Hepatocyte (in vitro differentiated cells): Measurements from ENCODE around the gene HCRTR1.

ENCODE experiments used
- CTCF ChIP-seq: fragments of 200-600 bp; sonication (generic); IDR thresholded peaks from 2 replicates; pipeline ENCODE4 v1.5.1; 2016; ENCODE audit warnings: antibody characterized with exemption, mild to moderate bottlenecking; ENCODE audit not compliant: poor library complexity
- EZH2 ChIP-seq: fragments of 200-600 bp; sonication (generic); IDR thresholded peaks from 2 replicates; pipeline ENCODE4 v1.6.1; 2016; ENCODE audit warnings: antibody characterized with exemption, mild to moderate bottlenecking, borderline replicate concordance
- EZH2phosphoT487 ChIP-seq: fragments of 200-600 bp; sonication (generic); IDR thresholded peaks from one replicate; pipeline ENCODE4 v1.6.1; 2018; ENCODE audit warnings: antibody characterized with exemption, mild to moderate bottlenecking, low read depth, moderate library complexity; ENCODE audit not compliant: unreplicated experiment, severe bottlenecking

DNA sequence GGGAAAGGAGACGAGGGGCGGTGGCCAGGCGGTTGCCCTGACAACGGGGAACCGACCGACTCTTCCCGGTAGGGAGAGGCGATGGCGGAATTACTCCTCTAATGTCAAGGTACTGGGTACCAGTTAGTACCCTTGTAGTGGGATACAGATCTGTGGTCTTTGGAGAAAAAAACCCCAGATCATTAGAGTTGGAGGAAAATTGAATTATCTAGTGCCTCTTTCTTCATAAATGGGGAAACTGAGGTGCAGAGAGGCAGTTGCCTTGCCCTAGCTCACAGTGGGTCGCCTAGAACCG lies 27.7 kb downstream of the HCRTR1 start:
- TF ChIP-seq CTCF (no peak), EZH2 (no peak), EZH2phosphoT487 (no peak)
